ENCODE measurements around the gene ABCC1.

GRCh38 chr16:16099320-16099719 lies 149.9 kb downstream of the ABCC1 start:
- TF ChIP-seq CTCF (IDR thresholded peaks at IDR 0.05; ENCODE audit: insufficient read depth, low read length, poor library complexity, severe bottlenecking) (no peak), EZH2phosphoT487 (conservative IDR thresholded peaks at IDR 0.05; ENCODE audit: low read length) (no peak)

All from SU-DHL-6 (cell line).